ENCODE data around the gene SEMA4B.

DNA sequence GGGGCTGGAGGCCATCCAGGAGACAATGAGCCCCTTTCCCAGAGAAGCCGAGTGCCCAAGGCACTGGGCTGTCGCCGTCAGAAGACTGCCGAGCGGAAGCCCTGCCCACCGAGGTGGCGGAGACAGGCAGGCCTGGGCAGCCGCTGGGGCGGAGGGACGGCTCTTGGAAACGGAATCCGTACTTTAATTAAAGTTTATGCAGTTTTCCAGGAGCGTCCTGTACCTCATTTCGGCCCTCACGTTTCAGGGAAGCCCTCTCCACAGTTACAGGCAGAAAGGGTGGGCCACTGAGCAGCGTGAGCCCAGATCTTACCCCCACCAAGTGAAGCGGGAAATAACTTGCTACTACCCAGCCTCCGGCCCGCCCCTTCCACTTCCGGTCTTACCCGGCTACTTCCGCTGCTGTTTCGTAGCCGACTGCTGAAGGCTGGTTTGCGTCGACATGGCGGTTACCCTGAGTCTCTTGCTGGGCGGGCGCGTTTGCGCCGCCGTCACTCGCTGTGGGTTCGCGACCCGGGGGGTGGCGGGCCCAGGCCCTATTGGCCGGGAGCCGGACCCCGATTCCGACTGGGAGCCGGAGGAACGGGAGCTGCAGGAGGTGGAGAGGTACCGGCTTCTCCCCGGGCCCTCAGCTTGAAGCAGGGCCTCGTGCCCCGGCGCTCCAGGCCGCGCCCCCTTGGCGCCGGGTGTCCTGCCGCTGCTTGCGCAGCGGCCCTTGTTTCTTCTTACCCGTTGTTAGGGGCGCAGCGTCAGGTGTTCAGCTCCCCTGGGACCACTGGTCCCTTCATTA lies 64.3 kb downstream of the SEMA4B start, which contains the start of gene NGRN:
- no peak for TF ChIP-seq EP300 (IDR thresholded peaks at IDR 0.05)
- TF ChIP-seq, protein P1, sequence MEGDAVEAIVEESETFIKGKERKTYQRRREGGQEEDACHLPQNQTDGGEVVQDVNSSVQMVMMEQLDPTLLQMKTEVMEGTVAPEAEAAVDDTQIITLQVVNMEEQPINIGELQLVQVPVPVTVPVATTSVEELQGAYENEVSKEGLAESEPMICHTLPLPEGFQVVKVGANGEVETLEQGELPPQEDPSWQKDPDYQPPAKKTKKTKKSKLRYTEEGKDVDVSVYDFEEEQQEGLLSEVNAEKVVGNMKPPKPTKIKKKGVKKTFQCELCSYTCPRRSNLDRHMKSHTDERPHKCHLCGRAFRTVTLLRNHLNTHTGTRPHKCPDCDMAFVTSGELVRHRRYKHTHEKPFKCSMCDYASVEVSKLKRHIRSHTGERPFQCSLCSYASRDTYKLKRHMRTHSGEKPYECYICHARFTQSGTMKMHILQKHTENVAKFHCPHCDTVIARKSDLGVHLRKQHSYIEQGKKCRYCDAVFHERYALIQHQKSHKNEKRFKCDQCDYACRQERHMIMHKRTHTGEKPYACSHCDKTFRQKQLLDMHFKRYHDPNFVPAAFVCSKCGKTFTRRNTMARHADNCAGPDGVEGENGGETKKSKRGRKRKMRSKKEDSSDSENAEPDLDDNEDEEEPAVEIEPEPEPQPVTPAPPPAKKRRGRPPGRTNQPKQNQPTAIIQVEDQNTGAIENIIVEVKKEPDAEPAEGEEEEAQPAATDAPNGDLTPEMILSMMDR (IDR thresholded peaks at IDR 0.05), result no peak
